ENCODE measurements around the gene MAP4K4.

GRCh38 chr2:101675512-101675911 is 22.0 kb upstream of the MAP4K4 start:
- TF ChIP-seq, protein P1, sequence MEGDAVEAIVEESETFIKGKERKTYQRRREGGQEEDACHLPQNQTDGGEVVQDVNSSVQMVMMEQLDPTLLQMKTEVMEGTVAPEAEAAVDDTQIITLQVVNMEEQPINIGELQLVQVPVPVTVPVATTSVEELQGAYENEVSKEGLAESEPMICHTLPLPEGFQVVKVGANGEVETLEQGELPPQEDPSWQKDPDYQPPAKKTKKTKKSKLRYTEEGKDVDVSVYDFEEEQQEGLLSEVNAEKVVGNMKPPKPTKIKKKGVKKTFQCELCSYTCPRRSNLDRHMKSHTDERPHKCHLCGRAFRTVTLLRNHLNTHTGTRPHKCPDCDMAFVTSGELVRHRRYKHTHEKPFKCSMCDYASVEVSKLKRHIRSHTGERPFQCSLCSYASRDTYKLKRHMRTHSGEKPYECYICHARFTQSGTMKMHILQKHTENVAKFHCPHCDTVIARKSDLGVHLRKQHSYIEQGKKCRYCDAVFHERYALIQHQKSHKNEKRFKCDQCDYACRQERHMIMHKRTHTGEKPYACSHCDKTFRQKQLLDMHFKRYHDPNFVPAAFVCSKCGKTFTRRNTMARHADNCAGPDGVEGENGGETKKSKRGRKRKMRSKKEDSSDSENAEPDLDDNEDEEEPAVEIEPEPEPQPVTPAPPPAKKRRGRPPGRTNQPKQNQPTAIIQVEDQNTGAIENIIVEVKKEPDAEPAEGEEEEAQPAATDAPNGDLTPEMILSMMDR (conservative IDR thresholded peaks at IDR 0.05; ENCODE audit: low read length) = no peak
- TF ChIP-seq EZH2phosphoT487 (IDR thresholded peaks at IDR 0.05; ENCODE audit: borderline replicate concordance) = no peak
